T47D (cell line): ENCODE results near the gene ELP2.
"Not testable (repeated sequence)": the region's sequence is repeated elsewhere in the genome, so short reads cannot be mapped to it uniquely, and the experiment has no call there.

ENCODE experiments used
- DNase-seq, 2 experiments: peaks; one replicate each; pipeline versions ENCODE4 v3.0.0 to v3.0.0-alpha.2; 2011 to 2012; ENCODE audit warnings: low read depth in 1 of 2, low spot score in 1 of 2
- JUND ChIP-seq: IDR thresholded peaks from 2 replicates; pipeline ENCODE4 v1.6.1; 2012; ENCODE audit warnings: low read depth
- in situ Hi-C: cut with HindIII; loops from 2 replicates; pipeline ENCODE4 v1.10.0; 2016; ENCODE audit warnings: low sequenced_read_pairs, low pct_unique_long_range_greater_than_20kb

The ELP2 gene

GRCh38 chr18:36205166-36205565, 75.5 kb downstream of the ELP2 start:
- TF ChIP-seq JUND = no peak
- no peak for DNase-seq
- in situ Hi-C loops = no loop called here

GRCh38 chr18:36207303-36207702, 77.6 kb downstream of the ELP2 start:
- no peak for DNase-seq

GRCh38 chr18:36207969-36208368, 78.3 kb downstream of the ELP2 start:
- DNase-seq, in situ Hi-C loops: not testable (repeated sequence)

More at GRCh38 chr18:36207303-36207702, 77.6 kb downstream of the ELP2 start:
- in situ Hi-C loops = no loop called here
- TF ChIP-seq JUND = no peak

- in situ Hi-C loops = no loop called here
- no peak for DNase-seq
- no peak for TF ChIP-seq JUND
Measured at GRCh38 chr18:36211612-36212065, 81.9 kb downstream of the ELP2 start.

- no peak for TF ChIP-seq JUND
- in situ Hi-C loops = no loop called here
- no peak for DNase-seq
Measured at GRCh38 chr18:36212301-36213171, 82.8 kb downstream of the ELP2 start.

GRCh38 chr18:36214811-36215210, 85.1 kb downstream of the ELP2 start:
- no peak for DNase-seq
- TF ChIP-seq JUND = no peak
- in situ Hi-C loops = no loop called here

DNA sequence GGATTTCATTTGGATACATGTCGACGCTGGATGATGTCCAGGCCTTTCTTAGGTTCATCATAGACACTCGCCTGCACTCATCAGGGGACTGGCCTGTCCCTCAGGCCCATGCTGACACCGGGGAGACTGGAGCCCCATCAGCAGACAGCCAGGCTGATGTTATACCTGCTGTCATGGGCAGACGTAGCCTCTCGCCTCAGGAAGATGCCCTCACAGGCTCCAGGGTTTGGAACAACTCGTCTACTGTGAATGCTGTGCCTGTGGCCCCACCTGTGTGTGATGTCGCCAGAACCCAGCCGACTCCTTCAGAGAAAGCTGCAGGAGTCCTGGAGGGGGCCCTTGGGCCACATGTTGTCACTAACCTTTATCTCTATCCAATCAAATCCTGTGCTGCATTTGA, 85.9 kb downstream of the ELP2 start:
- in situ Hi-C loops = no loop called here
- no peak for DNase-seq
- TF ChIP-seq JUND = no peak

- no peak for TF ChIP-seq JUND
- in situ Hi-C loops = no loop called here
- no peak for DNase-seq
Measured at GRCh38 chr18:36217348-36217747, 87.6 kb downstream of the ELP2 start.

DNA sequence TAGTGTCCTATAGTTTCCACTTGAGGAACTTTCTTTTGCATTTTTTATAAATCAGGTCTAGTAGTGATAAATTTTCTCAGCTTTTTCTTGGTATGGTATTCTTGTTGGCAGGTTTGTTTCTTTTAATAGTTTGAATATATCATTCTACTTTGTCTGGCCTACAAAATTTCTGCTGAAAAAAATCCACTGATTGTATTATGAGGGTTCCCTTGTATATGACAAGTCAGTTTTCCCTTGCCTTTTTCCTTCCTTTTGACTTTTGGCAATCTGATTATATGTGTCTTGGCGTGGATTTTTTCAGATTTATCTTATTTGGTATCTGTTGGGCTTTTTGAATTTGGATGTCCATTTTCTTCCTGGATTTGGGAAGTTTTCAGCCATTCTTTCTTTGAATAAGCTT, 99.5 kb downstream of the ELP2 start:
- DNase-seq = no peak
- in situ Hi-C loops = no loop called here
- no peak for TF ChIP-seq JUND
